CD4-positive, alpha-beta T cell treated with Interleukin-4 for 4 hours (primary cell): Measurements from ENCODE around the gene UQCRHL.
A peak's percentile ranks its signal among the peaks of the same experiment; 100 is the strongest.
"Not testable (repeated sequence)": the region's sequence is repeated elsewhere in the genome, so short reads cannot be mapped to it uniquely, and the experiment has no call there.

Experiments
- DNase-seq: peaks from one replicate; pipeline ENCODE4 v3.0.0-alpha.2; 2020

Gene UQCRHL

GRCh38 chr1:15835205-15835740 lies 27.8 kb upstream of the UQCRHL start:
- DNase-seq: peak; percentile 8

GRCh38 chr1:15834406-15835204 lies 27.2 kb upstream of the UQCRHL start:
- DNase-seq: peak; percentile 88

- DNase-seq: peak; percentile 58
Observed at GRCh38 chr1:15833842-15834405, 26.5 kb upstream of the UQCRHL start.

- peak; percentile 64 for DNase-seq
Observed at GRCh38 chr1:15833069-15833679, 25.7 kb upstream of the UQCRHL start.

- DNase-seq: no peak
Observed at GRCh38 chr1:15830258-15830657, 22.8 kb upstream of the UQCRHL start.

GRCh38 chr1:15828931-15829330 lies 21.5 kb upstream of the UQCRHL start:
- not testable (repeated sequence) for DNase-seq

GRCh38 chr1:15827567-15827966 lies 20.1 kb upstream of the UQCRHL start:
- DNase-seq: not testable (repeated sequence)

- DNase-seq: no peak
Observed at GRCh38 chr1:15826810-15827507, 19.5 kb upstream of the UQCRHL start.

GRCh38 chr1:15825800-15826199 lies 18.4 kb upstream of the UQCRHL start:
- no peak for DNase-seq

GRCh38 chr1:15820478-15820877 lies 13.0 kb upstream of the UQCRHL start:
- no peak for DNase-seq

- no peak for DNase-seq
Observed at GRCh38 chr1:15816674-15817073, 9.2 kb upstream of the UQCRHL start.

GRCh38 chr1:15810073-15810472 lies 2.6 kb upstream of the UQCRHL start:
- no peak for DNase-seq

- no peak for DNase-seq
Observed at GRCh38 chr1:15808955-15809354, 1.5 kb upstream of the UQCRHL start.

GRCh38 chr1:15807121-15807520 lies 328 bp downstream of the UQCRHL start:
- DNase-seq: no peak

- DNase-seq: no peak
Observed at GRCh38 chr1:15804060-15804459, 3.4 kb downstream of the UQCRHL start.

GRCh38 chr1:15803380-15803779 lies 4.1 kb downstream of the UQCRHL start:
- DNase-seq: peak; percentile 20

- DNase-seq: no peak
Observed at GRCh38 chr1:15802234-15802965, 5.0 kb downstream of the UQCRHL start.

- no peak for DNase-seq
Observed at GRCh38 chr1:15799928-15800835, 7.3 kb downstream of the UQCRHL start.

- no peak for DNase-seq
Observed at GRCh38 chr1:15799004-15799867, 8.2 kb downstream of the UQCRHL start.

GRCh38 chr1:15797614-15798390 lies 9.6 kb downstream of the UQCRHL start:
- DNase-seq: no peak
